Peyer's patch (tissue), 4 donors: ENCODE measurements around the gene LAMB1. TPM values are rescaled to one million over a fixed set of nuclear protein-coding genes. Genes with fewer than 3 reads are reported as not detected.

Source experiments
- DNase-seq, 3 donors: peaks; one replicate each; pipeline ENCODE4 v3.0.0-alpha.2; 2017 to 2019
- H3K27ac ChIP-seq, 4 donors: fragments of 200-600 bp; sonication (generic); one replicate each; pipeline ENCODE4 v1.5.1; 2016 to 2019
- H3K27me3 ChIP-seq, 2 donors: fragments of 200-600 bp; sonication (generic); one replicate each; pipeline ENCODE4 v1.5.1; 2019
- H3K36me3 ChIP-seq, 3 donors: fragments of 200-600 bp; sonication (generic); one replicate each; pipeline ENCODE4 v1.5.1; 2016 to 2019
- H3K4me1 ChIP-seq, 4 donors: fragments of 200-600 bp; sonication (generic); one replicate each; pipeline ENCODE4 v1.5.1; 2016 to 2019
- H3K4me3 ChIP-seq, 4 donors: fragments of 200-600 bp; sonication (generic); 1 replicate in 3 of 4; 2 replicates in 1 of 4; pipeline ENCODE4 v1.5.1; 2016 to 2019; ENCODE audit warnings: mild to moderate bottlenecking in 1 of 4
- H3K9me3 ChIP-seq, 4 donors: fragments of 200-600 bp; sonication (generic); one replicate each; pipeline ENCODE4 v1.5.1; 2016 to 2019; ENCODE audit warnings: mild to moderate bottlenecking in 1 of 4
- POLR2A ChIP-seq, 2 donors: fragments of 450-650 bp; IDR thresholded peaks; one replicate each; pipeline ENCODE4 v1.5.1; 2017; ENCODE audit warnings: antibody characterized with exemption in 2 of 2, mild to moderate bottlenecking in 2 of 2, moderate library complexity in 2 of 2
- total RNA-seq, 4 donors: library from RNA; depleted of rRNA; stranded (reverse); fragments of >200 nt; gene quantifications; one replicate each; pipeline ENCODE4 v1.1.0, GENCODE V29; 2016
- TF ChIP-seq, protein P1 (sequence below), 6 experiments: fragments of 450-650 bp in 4 of 6; fragments of 200-600 bp in 2 of 6; sonication (generic) in 1 of 6; IDR thresholded peaks; one replicate each; pipeline ENCODE4 v1.5.1; 2017 to 2019; ENCODE audit warnings: antibody characterized with exemption in 6 of 6, mild to moderate bottlenecking in 3 of 6, moderate library complexity in 1 of 6

The LAMB1 gene
- 100 to 1,000 TPM in 3 of 4 donors, 10 to 100 TPM in 1; 97.6 to 821 (median 155) TPM for total RNA-seq

- peaks cover 0 to 39% (median 3%) of the 10 kb centered on the region in 4 donors for H3K4me1 ChIP-seq
- TF ChIP-seq POLR2A (IDR thresholded peaks at IDR 0.05) = peak in 1 of 2 donors; percentile 49
- TF ChIP-seq, protein P1, sequence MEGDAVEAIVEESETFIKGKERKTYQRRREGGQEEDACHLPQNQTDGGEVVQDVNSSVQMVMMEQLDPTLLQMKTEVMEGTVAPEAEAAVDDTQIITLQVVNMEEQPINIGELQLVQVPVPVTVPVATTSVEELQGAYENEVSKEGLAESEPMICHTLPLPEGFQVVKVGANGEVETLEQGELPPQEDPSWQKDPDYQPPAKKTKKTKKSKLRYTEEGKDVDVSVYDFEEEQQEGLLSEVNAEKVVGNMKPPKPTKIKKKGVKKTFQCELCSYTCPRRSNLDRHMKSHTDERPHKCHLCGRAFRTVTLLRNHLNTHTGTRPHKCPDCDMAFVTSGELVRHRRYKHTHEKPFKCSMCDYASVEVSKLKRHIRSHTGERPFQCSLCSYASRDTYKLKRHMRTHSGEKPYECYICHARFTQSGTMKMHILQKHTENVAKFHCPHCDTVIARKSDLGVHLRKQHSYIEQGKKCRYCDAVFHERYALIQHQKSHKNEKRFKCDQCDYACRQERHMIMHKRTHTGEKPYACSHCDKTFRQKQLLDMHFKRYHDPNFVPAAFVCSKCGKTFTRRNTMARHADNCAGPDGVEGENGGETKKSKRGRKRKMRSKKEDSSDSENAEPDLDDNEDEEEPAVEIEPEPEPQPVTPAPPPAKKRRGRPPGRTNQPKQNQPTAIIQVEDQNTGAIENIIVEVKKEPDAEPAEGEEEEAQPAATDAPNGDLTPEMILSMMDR (IDR thresholded peaks at IDR 0.05) = no peak
- peak in 2 of 3 donors; percentile 75 to 81 for DNase-seq
- H3K9me3 ChIP-seq = no peaks in the 10 kb centered on the region
- H3K36me3 ChIP-seq = no peaks in the 10 kb centered on the region
- peak within 1 kb of the TSS; percentile 43 to 89 (median 55) for H3K4me3 ChIP-seq
- H3K27me3 ChIP-seq = no peaks in the 10 kb centered on the region
- H3K27ac ChIP-seq = peak within 1 kb of the TSS; percentile 58 to 90 (median 75)
These were observed at the start of gene LAMB1 for GRCh38 chr7:108002726-108003598. Gene LAMB1 (minus strand): TSS chr7:108003161. CDS start chr7:108002885, 276 bp downstream.

DNA sequence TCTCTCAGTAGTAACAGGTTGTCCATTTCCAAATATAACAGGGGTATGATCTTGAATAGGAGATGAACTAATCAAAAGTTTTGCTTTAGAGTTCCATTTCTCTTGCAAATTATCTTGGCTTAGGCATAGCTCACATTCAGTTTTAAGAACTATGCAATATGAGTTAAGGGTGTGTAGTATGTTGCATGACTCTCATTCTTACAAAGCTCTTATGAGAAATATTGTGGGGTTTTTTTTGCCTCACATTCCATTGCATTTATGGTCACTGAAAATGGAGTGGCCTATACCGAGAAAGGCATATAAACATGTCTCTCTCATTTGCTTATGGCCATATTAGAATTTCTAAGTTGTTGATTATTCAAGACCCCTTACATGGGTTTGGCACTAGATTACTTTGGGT is 48.5 kb upstream of the LAMB1 start:
- TF ChIP-seq, protein P1 (IDR thresholded peaks at IDR 0.05) = no peak
- no peak for TF ChIP-seq POLR2A (IDR thresholded peaks at IDR 0.05)
- Histone ChIP-seq H3K4me1 (no peaks in the 10 kb centered on the region), H3K4me3 (no peak overlapping the region), H3K36me3 (no peaks in the 10 kb centered on the region), H3K27ac (no peak overlapping the region), H3K27me3 (no peaks in the 10 kb centered on the region), H3K9me3 (no peaks in the 10 kb centered on the region)
- no peak for DNase-seq

- no peaks in the 10 kb centered on the region for H3K9me3 ChIP-seq
- TF ChIP-seq, protein P1 (IDR thresholded peaks at IDR 0.05) = no peak
- TF ChIP-seq POLR2A (IDR thresholded peaks at IDR 0.05) = no peak
- no peaks in the 10 kb centered on the region for H3K4me1 ChIP-seq
- no peak overlapping the region for H3K4me3 ChIP-seq
- H3K27ac ChIP-seq = no peak overlapping the region
- no peak for DNase-seq
- H3K36me3 ChIP-seq = no peaks in the 10 kb centered on the region
- no peaks in the 10 kb centered on the region for H3K27me3 ChIP-seq
These were observed 47.0 kb upstream of the LAMB1 start for GRCh38 chr7:108049962-108050361.

DNA sequence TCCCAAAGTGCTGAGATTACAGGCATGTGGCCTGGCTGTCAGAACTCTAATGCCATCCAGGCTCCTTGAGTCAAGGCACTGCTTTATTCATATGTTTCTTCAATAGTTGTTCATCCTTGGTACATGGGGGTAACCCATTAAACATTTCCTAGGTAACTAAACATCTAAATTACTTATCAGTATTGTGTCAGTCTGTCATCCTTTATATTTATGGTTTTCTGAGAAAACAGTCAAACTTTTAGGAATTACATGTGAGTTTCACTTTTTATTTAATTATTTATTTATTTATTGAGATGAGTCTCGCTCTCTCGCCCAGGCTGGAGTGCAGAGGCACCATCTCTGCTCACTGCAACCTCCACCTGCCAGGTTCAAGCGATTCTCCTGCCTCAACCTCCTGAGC is 45.5 kb upstream of the LAMB1 start:
- Histone ChIP-seq H3K36me3 (no peaks in the 10 kb centered on the region), H3K27me3 (no peaks in the 10 kb centered on the region), H3K27ac (no peak overlapping the region), H3K4me3 (no peak overlapping the region), H3K4me1 (no peaks in the 10 kb centered on the region), H3K9me3 (no peaks in the 10 kb centered on the region)
- no peak for DNase-seq
- TF ChIP-seq, protein P1 (IDR thresholded peaks at IDR 0.05) = no peak
- TF ChIP-seq POLR2A (IDR thresholded peaks at IDR 0.05) = no peak

DNA sequence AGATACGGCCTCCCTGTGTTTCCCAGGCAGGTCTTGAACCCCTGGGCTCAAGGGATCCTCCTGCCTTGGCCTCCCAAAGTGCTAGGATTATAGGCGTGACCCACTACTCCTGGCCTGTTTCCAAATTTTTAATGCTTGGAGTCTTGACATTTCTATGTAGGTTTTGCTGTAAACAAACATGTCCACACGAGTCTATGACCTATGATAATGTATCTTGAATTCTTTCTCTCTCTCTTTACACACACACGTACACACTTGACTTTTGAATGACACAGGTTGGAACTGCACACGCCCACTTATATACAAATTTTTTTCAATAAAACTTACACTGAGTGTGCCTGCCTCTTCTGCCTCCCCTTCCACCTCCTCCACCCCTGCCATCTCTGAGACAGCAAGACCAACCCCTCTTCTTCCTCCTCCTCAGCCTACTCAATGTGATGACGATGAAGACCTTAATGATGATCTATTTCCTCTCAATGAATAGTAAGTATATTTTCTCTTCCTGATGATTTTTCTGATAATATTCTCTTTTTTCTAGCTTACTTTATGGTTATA is 44.1 kb upstream of the LAMB1 start:
- Histone ChIP-seq H3K27ac (no peak overlapping the region), H3K4me3 (no peak overlapping the region), H3K27me3 (no peaks in the 10 kb centered on the region), H3K9me3 (no peaks in the 10 kb centered on the region), H3K4me1 (no peaks in the 10 kb centered on the region), H3K36me3 (no peaks in the 10 kb centered on the region)
- DNase-seq = no peak
- TF ChIP-seq, protein P1 (IDR thresholded peaks at IDR 0.05) = no peak
- TF ChIP-seq POLR2A (IDR thresholded peaks at IDR 0.05) = no peak
